ENCODE data around the gene AKAP14. TPM values are rescaled to one million over a fixed set of nuclear protein-coding genes. Genes with fewer than 3 reads are reported as not detected.

AKAP14 gene
- not detected in 2 replicates for total RNA-seq

DNA sequence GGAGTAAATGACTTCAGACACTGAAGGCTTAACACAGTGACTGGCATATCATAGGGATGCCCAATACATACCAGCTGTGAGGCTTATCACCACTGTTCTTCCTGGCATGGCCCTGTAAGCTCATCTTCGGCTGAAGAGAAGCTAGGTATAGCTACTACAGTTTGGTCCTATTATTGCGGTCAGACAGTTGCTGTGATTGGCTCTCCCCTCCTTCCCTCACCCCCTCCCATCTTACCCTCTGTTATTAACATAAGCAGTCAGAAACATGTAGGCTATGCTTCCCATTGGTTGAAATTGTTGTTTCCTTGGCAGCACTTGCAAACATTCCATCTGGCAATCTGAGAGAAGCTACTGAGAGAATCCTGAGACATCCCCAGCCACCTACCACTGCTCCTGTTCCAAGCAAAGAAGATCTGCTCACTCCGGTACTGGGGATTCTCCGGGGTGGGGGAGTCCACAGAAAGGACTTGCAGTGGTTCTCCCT lies at the start of gene AKAP14:
TSS of gene AKAP14 (plus strand) at position 51 of the 484 bp plus-strand sequence. CDS start 7,331 bp downstream, outside the sequence.

DNA sequence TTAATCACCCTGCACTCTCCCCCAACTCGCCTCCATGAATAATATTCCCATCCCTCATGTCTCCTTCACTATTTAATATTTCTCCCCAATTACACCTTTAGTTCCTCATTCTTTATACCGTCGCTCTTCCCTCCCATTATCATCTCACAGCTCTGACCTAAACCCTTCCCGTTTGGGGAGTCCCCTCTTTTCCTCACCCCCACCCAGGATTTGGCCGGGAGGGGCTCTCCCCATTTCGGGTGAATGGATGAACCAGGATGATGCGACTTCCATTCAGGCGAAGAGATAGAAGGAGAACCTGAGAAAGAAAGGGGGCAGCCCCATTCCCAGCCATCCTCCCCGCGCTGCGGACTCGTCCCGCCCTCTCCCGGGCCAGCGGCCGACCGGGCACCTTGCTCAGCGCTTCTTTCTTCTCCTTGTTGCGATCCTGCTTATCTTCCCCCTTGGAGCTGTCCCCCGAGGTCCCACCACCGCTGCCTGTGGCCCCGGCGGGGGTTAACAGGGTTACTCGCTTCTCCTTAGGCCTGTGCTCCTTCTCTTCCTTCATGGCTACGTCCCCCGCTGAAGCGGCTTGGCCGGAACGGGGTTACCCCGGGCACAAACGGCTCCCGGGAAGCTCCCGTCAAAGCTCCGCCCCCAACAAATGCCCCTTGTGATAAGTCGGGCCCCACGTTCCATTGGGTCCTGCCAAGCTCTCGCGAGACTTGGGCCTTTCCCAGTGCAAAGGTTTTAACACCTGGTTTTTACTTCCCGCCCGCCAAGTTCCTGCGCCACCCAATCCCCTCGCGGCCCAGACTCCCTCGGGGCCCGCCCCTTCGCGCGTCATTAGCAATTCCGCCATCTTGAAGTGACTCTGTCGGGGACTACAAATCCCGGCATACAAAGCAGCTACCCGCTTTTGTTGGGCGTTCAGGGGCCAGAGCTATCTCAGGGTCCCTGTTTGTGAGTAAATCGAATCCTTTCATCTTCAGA lies 43.0 kb upstream of the AKAP14 start, which contains the start of gene UPF3B:
TSS of gene UPF3B (minus strand) at position 582 of the 972 bp plus-strand sequence. CDS start at position 547, 35 bp downstream.

GRCh38 chrX:119871599-119872395 lies 23.9 kb upstream of the AKAP14 start, which contains the start of the genes NDUFA1 and RNF113A:
TSS of gene NDUFA1 (plus strand) at chrX:119871832. CDS start at chrX:119871912, 80 bp downstream.
TSS of gene RNF113A (minus strand) at chrX:119871733. CDS start at chrX:119871613, 120 bp downstream.

GRCh38 chrX:119943185-119943988 lies 47.7 kb downstream of the AKAP14 start, which contains the start of gene NKAP:
TSS of gene NKAP (minus strand) at chrX:119943751. CDS start at chrX:119943605, 146 bp downstream.

Other genes with a start within 250 kb of the AKAP14 start
- gene SEPTIN6, start 202.7 kb upstream of the AKAP14 start, total RNA-seq: 13.8 and 14.7 TPM in 2 replicates
- gene SOWAHD, start 137.3 kb upstream of the AKAP14 start, total RNA-seq: not detected in 2 replicates
- 6,838 and 8,202 TPM in 2 replicates for gene RPL39, start 104.3 kb upstream of the AKAP14 start, total RNA-seq
- 1.7 and 2.1 TPM in 2 replicates for gene UPF3B, start 42.9 kb upstream of the AKAP14 start, total RNA-seq
- gene RNF113A, start 24.2 kb upstream of the AKAP14 start, total RNA-seq: 13.8 and 14.9 TPM in 2 replicates
- 79.8 and 88.5 TPM in 2 replicates for gene NDUFA1, start 24.1 kb upstream of the AKAP14 start, total RNA-seq
- gene NKAP, start 47.9 kb downstream of the AKAP14 start, total RNA-seq: 4.3 and 4.7 TPM in 2 replicates
- gene RHOXF2B, start 181.8 kb downstream of the AKAP14 start, total RNA-seq: not detected in 2 replicates
- not detected in 2 replicates for gene RHOXF1, start 220.0 kb downstream of the AKAP14 start, total RNA-seq

All from mammary microvascular endothelial cell (primary cell).